Nephron (organoid): ENCODE measurements around the gene IL3.

Experiments used
- H3K27ac Mint-ChIP-seq, 3 experiments: 2 replicates each; pipeline ENCODE4 v1.8.0; 2020; ENCODE audit warnings: mixed read lengths in 3 of 3, mild to moderate bottlenecking in 2 of 3, moderate library complexity in 1 of 3
- H3K27me3 Mint-ChIP-seq: 2 replicates; pipeline ENCODE4 v1.8.0; 2021; ENCODE audit warnings: low read depth, mild to moderate bottlenecking, moderate library complexity, mixed read lengths
- H3K36me3 Mint-ChIP-seq: 2 replicates; pipeline ENCODE4 v1.8.0; 2020; ENCODE audit warnings: low read depth, mixed read lengths
- H3K4me1 Mint-ChIP-seq: 2 replicates; pipeline ENCODE4 v1.8.0; 2020; ENCODE audit warnings: mixed read lengths
- H3K4me3 Mint-ChIP-seq, 3 experiments: 2 replicates each; pipeline ENCODE4 v1.8.0; 2020; ENCODE audit warnings: mild to moderate bottlenecking in 3 of 3, mixed read lengths in 3 of 3, moderate library complexity in 2 of 3
- H3K9me3 Mint-ChIP-seq: 2 replicates; pipeline ENCODE4 v1.8.0; 2020; ENCODE audit warnings: mixed read lengths
- TF ChIP-seq, protein P1 (sequence below), 3 experiments: fragments of 200-600 bp; sonication (generic); IDR thresholded peaks; one replicate each; pipeline ENCODE4 v1.5.0; 2021; ENCODE audit warnings: antibody characterized with exemption in 3 of 3; ENCODE audit not compliant: unreplicated experiment in 3 of 3

Gene IL3

DNA sequence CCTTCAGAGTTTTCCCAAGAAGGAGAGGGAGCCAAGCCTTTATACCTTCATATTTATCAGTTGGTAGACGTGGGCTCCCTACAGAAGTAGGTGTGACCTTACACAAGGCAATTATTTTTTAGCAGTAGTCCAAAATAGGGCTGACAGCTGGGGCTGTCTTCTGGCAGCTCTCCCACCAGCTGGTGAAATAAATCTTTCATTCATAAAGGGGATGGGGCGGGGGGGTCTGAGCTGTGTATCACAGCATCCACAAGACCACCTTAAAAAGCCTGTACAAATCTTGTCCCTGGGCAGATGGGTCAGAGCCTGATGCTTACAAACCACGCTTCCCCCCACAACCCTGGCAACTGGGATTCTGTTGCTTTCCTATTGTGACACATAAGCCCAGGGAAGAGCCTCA is 32.8 kb downstream of the IL3 start:
- TF ChIP-seq, protein P1, sequence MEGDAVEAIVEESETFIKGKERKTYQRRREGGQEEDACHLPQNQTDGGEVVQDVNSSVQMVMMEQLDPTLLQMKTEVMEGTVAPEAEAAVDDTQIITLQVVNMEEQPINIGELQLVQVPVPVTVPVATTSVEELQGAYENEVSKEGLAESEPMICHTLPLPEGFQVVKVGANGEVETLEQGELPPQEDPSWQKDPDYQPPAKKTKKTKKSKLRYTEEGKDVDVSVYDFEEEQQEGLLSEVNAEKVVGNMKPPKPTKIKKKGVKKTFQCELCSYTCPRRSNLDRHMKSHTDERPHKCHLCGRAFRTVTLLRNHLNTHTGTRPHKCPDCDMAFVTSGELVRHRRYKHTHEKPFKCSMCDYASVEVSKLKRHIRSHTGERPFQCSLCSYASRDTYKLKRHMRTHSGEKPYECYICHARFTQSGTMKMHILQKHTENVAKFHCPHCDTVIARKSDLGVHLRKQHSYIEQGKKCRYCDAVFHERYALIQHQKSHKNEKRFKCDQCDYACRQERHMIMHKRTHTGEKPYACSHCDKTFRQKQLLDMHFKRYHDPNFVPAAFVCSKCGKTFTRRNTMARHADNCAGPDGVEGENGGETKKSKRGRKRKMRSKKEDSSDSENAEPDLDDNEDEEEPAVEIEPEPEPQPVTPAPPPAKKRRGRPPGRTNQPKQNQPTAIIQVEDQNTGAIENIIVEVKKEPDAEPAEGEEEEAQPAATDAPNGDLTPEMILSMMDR (IDR thresholded peaks at IDR 0.05; ENCODE audit: unreplicated experiment in 3 of 3) = no peak
- Mint-ChIP-seq H3K36me3 (no peaks in the 10 kb centered on the region), H3K4me3 (no peak overlapping the region), H3K27me3 (peaks cover 6% of the 10 kb centered on the region), H3K4me1 (peaks cover 19% of the 10 kb centered on the region), H3K27ac (no peak overlapping the region), H3K9me3 (no peaks in the 10 kb centered on the region)

DNA sequence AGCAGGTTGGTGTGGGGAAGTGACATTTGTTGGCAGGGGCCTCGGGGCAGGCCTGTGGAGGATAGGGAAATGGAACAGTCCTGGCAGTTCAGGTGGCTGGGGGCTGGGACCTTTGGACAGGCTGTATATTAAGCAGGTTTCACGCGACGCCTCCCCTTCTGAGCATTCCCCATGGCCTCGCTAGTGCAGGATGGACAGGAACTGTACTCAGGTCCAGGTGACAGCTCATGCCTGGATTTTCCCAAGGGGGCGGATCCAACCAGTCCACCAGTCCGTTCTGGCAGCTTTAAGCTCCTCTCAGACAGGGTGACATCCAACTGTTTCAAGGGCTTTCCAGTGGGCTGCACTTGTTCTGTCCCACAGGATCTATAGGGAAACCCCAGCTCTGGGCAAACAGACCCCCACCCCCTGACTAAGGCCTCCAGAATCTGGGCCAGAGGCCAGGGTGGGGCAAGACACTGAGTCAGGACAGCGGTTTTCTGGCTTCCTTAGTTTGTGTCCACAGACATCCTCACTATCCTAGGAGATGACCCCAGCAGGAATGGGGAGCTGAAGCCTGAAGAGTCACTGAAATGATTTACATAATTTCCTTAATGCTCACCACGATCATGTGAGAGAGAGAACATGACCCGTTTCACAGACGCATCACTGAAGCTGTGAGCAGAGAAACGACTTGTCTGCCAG is 34.1 kb downstream of the IL3 start:
- TF ChIP-seq, protein P1 (IDR thresholded peaks at IDR 0.05; ENCODE audit: unreplicated experiment in 3 of 3) = no peak
- peaks cover 6% of the 10 kb centered on the region for H3K27me3 Mint-ChIP-seq
- H3K27ac Mint-ChIP-seq = no peak overlapping the region
- H3K36me3 Mint-ChIP-seq = no peaks in the 10 kb centered on the region
- H3K9me3 Mint-ChIP-seq = no peaks in the 10 kb centered on the region
- peaks cover 19% of the 10 kb centered on the region for H3K4me1 Mint-ChIP-seq
- H3K4me3 Mint-ChIP-seq = no peak overlapping the region

DNA sequence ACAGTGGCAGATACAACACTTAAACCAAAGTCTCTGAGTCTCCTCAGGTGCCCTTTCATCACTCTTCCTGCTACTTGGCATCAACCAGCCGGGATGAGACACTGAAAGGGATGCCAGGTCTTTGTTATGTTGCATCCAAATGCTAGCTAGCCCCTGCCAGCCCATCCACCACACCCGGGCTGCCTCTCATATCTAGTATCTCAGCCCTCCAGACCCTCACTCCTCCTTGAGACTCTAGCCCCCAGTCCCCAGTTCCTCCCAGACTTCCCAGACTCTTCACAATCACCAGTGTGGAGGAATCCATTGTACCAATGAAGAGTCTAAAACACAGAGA is 34.6 kb downstream of the IL3 start:
- TF ChIP-seq, protein P1 (IDR thresholded peaks at IDR 0.05; ENCODE audit: unreplicated experiment in 3 of 3) = no peak
- H3K36me3 Mint-ChIP-seq = no peaks in the 10 kb centered on the region
- H3K27ac Mint-ChIP-seq = no peak overlapping the region
- no peaks in the 10 kb centered on the region for H3K9me3 Mint-ChIP-seq
- peaks cover 6% of the 10 kb centered on the region for H3K27me3 Mint-ChIP-seq
- H3K4me1 Mint-ChIP-seq = peaks cover 19% of the 10 kb centered on the region
- H3K4me3 Mint-ChIP-seq = no peak overlapping the region

DNA sequence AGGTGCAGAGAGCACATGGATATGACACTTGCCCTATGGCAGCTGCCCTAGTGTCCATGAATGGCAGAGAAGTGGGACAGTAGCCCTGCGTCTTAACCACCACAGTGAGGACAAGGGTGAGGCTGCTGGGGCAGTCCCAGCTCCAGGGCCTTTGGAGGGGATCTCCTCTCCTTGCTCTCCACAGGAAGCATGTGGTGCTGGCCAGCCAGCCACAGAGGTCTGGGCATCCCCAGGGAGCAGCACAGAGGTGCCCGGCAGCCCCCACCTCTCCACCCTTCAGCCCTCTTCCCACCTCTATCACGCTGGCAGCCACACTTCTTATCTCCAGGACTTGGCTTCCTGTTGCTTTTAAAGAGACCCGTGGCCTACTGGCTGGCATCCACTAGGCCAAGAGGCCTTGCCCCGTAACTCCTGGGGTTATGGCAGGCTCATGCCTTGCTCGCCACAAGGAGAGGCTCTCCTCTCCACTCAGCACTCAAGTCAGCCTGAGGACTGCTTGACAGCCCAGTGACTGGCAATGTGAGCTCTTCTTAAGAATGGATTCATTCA is 35.0 kb downstream of the IL3 start:
- peaks cover 6% of the 10 kb centered on the region for H3K27me3 Mint-ChIP-seq
- no peak overlapping the region for H3K27ac Mint-ChIP-seq
- H3K4me1 Mint-ChIP-seq = peaks cover 19% of the 10 kb centered on the region
- no peaks in the 10 kb centered on the region for H3K36me3 Mint-ChIP-seq
- no peaks in the 10 kb centered on the region for H3K9me3 Mint-ChIP-seq
- H3K4me3 Mint-ChIP-seq = no peak overlapping the region
- TF ChIP-seq, protein P1 (IDR thresholded peaks at IDR 0.05; ENCODE audit: unreplicated experiment in 3 of 3) = no peak

DNA sequence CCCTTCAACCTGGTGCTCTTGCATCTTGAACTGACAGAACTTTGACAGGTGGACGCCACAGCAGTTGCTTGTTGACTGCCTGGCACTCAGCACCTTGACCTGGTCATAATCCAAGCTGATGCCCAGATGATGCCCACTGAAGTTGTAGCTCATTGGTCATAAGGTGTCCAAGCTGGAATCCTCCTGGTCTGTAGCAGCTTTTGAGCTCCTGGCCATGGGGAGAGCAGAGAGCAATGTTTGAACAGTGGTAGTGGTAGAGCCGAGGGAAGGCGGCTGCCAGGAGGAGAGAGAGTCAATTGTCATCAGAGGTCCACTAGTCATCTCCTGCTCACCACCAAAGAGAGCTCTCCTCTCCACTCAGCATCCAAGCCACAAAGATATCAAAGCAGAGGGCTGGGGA is 36.4 kb downstream of the IL3 start:
- TF ChIP-seq, protein P1 (IDR thresholded peaks at IDR 0.05; ENCODE audit: unreplicated experiment in 3 of 3) = no peak
- no peak overlapping the region for H3K4me3 Mint-ChIP-seq
- H3K27ac Mint-ChIP-seq = no peak overlapping the region
- H3K4me1 Mint-ChIP-seq = peaks cover 19% of the 10 kb centered on the region
- no peaks in the 10 kb centered on the region for H3K36me3 Mint-ChIP-seq
- H3K27me3 Mint-ChIP-seq = peaks cover 6% of the 10 kb centered on the region
- H3K9me3 Mint-ChIP-seq = no peaks in the 10 kb centered on the region

DNA sequence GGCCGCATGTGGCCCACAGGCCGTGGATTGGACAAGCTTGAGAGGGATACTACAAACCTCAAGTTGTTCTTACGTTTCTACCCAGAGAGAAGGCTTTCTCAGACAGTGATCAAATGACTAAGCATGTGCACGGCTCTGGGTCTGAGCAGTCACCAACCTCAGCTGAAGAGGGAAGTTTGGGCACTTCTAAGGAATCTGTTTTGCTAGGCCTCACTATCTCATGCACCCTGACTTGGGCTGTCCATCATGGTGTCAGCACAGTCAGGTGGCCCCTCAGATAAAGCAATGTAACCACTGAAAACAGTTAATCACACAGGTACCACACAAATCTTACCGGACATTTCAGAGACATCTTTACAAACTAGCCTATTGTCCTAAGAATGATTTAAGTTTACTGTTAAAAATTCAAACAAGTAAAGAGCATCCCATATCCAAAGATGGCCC is 37.7 kb downstream of the IL3 start:
- Mint-ChIP-seq H3K4me1 (peaks cover 13% of the 10 kb centered on the region), H3K36me3 (no peaks in the 10 kb centered on the region), H3K27me3 (peaks cover 6% of the 10 kb centered on the region), H3K9me3 (no peaks in the 10 kb centered on the region), H3K4me3 (no peak overlapping the region), H3K27ac (no peak overlapping the region)
- TF ChIP-seq, protein P1 (IDR thresholded peaks at IDR 0.05; ENCODE audit: unreplicated experiment in 3 of 3) = no peak
